Testis (tissue), 2 donors: Measurements from ENCODE around the gene TBX21.

Experiments used
- CTCF ChIP-seq, 3 experiments: fragments of 450-650 bp in 2 of 3; fragments of 200-600 bp in 1 of 3; sonication (generic) in 1 of 3; IDR thresholded peaks; one replicate each; pipeline ENCODE4 v1.5.1; 2016 to 2019; ENCODE audit warnings: antibody characterized with exemption in 3 of 3, mild to moderate bottlenecking in 2 of 3, moderate library complexity in 1 of 3
- POLR2A ChIP-seq: fragments of 450-650 bp; IDR thresholded peaks from one replicate; pipeline ENCODE4 v1.6.1; 2017; ENCODE audit warnings: antibody characterized with exemption, mild to moderate bottlenecking, moderate library complexity

- TF ChIP-seq CTCF (IDR thresholded peaks at IDR 0.05), result no peak
- no peak for TF ChIP-seq POLR2A
These were observed 4.7 kb upstream of the TBX21 start for GRCh38 chr17:47728214-47728877.
